ENCODE measurements around the gene KCNH4.

Gene KCNH4

DNA sequence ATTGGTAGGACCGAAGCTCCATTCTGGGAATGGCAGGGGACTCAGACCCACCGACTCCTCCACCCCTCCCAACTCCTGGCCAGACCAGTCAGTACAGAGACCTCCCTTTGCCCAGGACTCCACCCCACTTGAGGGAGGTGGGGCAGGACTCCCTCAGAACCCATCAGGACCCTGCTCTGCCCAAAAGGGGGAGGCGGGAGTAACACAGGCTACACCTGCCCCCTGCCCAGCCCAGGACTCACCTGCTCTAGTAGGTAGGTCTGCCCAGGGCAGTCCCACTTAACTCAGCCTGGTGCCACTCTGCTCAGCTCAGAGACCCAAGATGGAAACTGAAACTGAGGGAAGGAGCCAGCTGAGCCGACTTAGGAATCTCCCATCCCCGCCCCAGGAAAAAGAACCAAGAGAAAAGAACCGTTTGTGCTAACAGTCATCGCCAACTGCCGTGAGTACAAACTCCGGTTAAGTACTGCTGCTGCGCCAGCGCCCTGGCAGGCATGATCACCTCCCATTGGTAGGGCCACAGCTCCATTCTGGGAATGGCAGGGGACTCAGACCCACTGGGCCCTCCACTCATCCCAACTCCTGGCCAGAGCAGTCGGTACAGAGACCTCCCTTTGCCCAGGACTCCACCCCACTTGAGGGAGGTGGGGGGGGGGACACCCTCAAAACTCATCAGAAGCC lies 68.9 kb downstream of the KCNH4 start:
- TF ChIP-seq ZNF660 (tag by site-specific recombination; IDR thresholded peaks at IDR 0.05), result no peak
- TF ChIP-seq ZNF48 (tag by site-specific recombination; IDR thresholded peaks at IDR 0.05), result no peak
- peak; percentile 63 for TF ChIP-seq SP2 (tag by site-specific recombination; IDR thresholded peaks at IDR 0.05)
- TF ChIP-seq, protein P1, sequence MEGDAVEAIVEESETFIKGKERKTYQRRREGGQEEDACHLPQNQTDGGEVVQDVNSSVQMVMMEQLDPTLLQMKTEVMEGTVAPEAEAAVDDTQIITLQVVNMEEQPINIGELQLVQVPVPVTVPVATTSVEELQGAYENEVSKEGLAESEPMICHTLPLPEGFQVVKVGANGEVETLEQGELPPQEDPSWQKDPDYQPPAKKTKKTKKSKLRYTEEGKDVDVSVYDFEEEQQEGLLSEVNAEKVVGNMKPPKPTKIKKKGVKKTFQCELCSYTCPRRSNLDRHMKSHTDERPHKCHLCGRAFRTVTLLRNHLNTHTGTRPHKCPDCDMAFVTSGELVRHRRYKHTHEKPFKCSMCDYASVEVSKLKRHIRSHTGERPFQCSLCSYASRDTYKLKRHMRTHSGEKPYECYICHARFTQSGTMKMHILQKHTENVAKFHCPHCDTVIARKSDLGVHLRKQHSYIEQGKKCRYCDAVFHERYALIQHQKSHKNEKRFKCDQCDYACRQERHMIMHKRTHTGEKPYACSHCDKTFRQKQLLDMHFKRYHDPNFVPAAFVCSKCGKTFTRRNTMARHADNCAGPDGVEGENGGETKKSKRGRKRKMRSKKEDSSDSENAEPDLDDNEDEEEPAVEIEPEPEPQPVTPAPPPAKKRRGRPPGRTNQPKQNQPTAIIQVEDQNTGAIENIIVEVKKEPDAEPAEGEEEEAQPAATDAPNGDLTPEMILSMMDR (tag by site-specific recombination; IDR thresholded peaks at IDR 0.05), result no peak
- TF ChIP-seq, protein P2, sequence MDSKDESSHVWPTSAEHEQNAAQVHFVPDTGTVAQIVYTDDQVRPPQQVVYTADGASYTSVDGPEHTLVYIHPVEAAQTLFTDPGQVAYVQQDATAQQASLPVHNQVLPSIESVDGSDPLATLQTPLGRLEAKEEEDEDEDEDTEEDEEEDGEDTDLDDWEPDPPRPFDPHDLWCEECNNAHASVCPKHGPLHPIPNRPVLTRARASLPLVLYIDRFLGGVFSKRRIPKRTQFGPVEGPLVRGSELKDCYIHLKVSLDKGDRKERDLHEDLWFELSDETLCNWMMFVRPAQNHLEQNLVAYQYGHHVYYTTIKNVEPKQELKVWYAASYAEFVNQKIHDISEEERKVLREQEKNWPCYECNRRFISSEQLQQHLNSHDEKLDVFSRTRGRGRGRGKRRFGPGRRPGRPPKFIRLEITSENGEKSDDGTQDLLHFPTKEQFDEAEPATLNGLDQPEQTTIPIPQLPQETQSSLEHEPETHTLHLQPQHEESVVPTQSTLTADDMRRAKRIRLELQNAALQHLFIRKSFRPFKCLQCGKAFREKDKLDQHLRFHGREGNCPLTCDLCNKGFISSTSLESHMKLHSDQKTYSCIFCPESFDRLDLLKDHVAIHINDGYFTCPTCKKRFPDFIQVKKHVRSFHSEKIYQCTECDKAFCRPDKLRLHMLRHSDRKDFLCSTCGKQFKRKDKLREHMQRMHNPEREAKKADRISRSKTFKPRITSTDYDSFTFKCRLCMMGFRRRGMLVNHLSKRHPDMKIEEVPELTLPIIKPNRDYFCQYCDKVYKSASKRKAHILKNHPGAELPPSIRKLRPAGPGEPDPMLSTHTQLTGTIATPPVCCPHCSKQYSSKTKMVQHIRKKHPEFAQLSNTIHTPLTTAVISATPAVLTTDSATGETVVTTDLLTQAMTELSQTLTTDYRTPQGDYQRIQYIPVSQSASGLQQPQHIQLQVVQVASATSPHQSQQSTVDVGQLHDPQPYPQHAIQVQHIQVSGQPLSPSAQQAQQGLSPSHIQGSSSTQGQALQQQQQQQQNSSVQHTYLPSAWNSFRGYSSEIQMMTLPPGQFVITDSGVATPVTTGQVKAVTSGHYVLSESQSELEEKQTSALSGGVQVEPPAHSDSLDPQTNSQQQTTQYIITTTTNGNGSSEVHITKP (tag by site-specific recombination; IDR thresholded peaks at IDR 0.05), result peak; percentile 42; the same call in 1 of the 2 replicates
- 0 out of 2 replicates have a peak, but pooled peaks have one; percentile 38 for TF ChIP-seq KLF1 (tag by site-specific recombination; IDR thresholded peaks at IDR 0.05)
- no peak for TF ChIP-seq ZNF37A (tag by site-specific recombination; IDR thresholded peaks at IDR 0.05)
- TF ChIP-seq, protein P3, sequence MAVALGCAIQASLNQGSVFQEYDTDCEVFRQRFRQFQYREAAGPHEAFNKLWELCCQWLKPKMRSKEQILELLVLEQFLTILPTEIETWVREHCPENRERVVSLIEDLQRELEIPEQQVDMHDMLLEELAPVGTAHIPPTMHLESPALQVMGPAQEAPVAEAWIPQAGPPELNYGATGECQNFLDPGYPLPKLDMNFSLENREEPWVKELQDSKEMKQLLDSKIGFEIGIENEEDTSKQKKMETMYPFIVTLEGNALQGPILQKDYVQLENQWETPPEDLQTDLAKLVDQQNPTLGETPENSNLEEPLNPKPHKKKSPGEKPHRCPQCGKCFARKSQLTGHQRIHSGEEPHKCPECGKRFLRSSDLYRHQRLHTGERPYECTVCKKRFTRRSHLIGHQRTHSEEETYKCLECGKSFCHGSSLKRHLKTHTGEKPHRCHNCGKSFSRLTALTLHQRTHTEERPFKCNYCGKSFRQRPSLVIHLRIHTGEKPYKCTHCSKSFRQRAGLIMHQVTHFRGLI (tag by site-specific recombination; IDR thresholded peaks at IDR 0.05), result no peak
- TF ChIP-seq KLF7 (tag by site-specific recombination; IDR thresholded peaks at IDR 0.05; ENCODE audit: borderline replicate concordance), result no peak
- peak; percentile 51 for TF ChIP-seq SP3 (tag by site-specific recombination; IDR thresholded peaks at IDR 0.05)
- CTCF ChIA-PET, result interaction anchor here (0.6 to 17.1 kb wide), 6 partner anchors 10 to 152 kb away, joined by 3 to 260 read pairs (median 4); partner anchors contain the start of genes DNAJC7 and NKIRAS2
- H3K36me3 ChIP-seq (ENCODE audit: control insufficient read depth in 2 of 2, insufficient read depth in 1 of 2, low read length in 2 of 2), result peaks cover 5 to 39% of the 10 kb centered on the region in 2 experiments; a peak in 2 of 3 replicates
- no peaks in the 10 kb centered on the region for H3K9me3 ChIP-seq (ENCODE audit: control insufficient read depth, insufficient read depth, low read depth, low read length)
- no peak overlapping the region for H3K27ac ChIP-seq (ENCODE audit: extremely low read depth, low read depth, low read length)
- H3K4me3 ChIP-seq (ENCODE audit: low read depth, low read length), result no peak overlapping the region
- peaks cover 4% of the 10 kb centered on the region; the same call in 1 of the 2 replicates for H3K4me1 ChIP-seq (ENCODE audit: control insufficient read depth, insufficient read depth, low read length)
- POLR2A ChIA-PET, result interaction anchor here (1.2 to 1.8 kb wide), 2 partner anchors 9 kb away, joined by 4 read pairs; partner anchors contain the start of gene KAT2A

DNA sequence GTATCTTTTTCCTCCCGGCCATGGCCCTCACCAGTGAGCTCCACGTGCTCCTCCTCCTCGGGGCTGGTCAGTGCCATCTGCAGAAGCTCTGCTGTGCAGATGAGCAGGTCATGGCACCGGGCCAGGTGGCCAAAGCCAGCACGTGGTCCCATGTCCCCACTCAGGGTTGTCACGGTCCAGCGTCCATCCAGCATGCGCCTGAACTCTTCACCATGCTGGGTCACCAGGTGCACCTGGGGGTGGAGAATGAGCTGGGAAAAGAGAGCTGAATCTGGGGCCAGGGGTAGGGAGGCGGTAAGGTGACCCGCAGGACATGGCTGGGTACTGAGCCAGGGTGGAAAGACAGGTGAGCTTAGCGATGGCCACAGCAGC lies 69.7 kb downstream of the KCNH4 start:
- Histone ChIP-seq H3K36me3 (ENCODE audit: control insufficient read depth in 2 of 2, insufficient read depth in 1 of 2, low read length in 2 of 2) (peaks cover 2 to 34% of the 10 kb centered on the region in 2 experiments; a peak in 2 of 3 replicates), H3K4me1 (ENCODE audit: control insufficient read depth, insufficient read depth, low read length) (peaks cover 4% of the 10 kb centered on the region; the same call in 1 of the 2 replicates), H3K9me3 (ENCODE audit: control insufficient read depth, insufficient read depth, low read depth, low read length) (no peaks in the 10 kb centered on the region), H3K27ac (ENCODE audit: extremely low read depth, low read depth, low read length) (no peak overlapping the region), H3K4me3 (ENCODE audit: low read depth, low read length) (no peak overlapping the region)
- ChIA-PET POLR2A (interaction anchor here (1.2 to 1.8 kb wide), 2 partner anchors 8 to 10 kb away, joined by 4 read pairs; partner anchors contain the start of gene KAT2A), CTCF (interaction anchor here (0.9 to 17.1 kb wide), 4 partner anchors 10 to 90 kb away, joined by 4 to 260 read pairs (median 6); partner anchors contain the start of genes DNAJC7 and NKIRAS2)
- TF ChIP-seq ZNF585B (tag by site-specific recombination; IDR thresholded peaks at IDR 0.05), result no peak
- TF ChIP-seq ZNF324 (tag by site-specific recombination; IDR thresholded peaks at IDR 0.05), result no peak
- no peak for TF ChIP-seq SETDB1 (IDR thresholded peaks at IDR 0.05; ENCODE audit: insufficient read length, low read length)
- no peak for TF ChIP-seq ZNF701 (tag by site-specific recombination; IDR thresholded peaks at IDR 0.05)
- TF ChIP-seq, protein P4, sequence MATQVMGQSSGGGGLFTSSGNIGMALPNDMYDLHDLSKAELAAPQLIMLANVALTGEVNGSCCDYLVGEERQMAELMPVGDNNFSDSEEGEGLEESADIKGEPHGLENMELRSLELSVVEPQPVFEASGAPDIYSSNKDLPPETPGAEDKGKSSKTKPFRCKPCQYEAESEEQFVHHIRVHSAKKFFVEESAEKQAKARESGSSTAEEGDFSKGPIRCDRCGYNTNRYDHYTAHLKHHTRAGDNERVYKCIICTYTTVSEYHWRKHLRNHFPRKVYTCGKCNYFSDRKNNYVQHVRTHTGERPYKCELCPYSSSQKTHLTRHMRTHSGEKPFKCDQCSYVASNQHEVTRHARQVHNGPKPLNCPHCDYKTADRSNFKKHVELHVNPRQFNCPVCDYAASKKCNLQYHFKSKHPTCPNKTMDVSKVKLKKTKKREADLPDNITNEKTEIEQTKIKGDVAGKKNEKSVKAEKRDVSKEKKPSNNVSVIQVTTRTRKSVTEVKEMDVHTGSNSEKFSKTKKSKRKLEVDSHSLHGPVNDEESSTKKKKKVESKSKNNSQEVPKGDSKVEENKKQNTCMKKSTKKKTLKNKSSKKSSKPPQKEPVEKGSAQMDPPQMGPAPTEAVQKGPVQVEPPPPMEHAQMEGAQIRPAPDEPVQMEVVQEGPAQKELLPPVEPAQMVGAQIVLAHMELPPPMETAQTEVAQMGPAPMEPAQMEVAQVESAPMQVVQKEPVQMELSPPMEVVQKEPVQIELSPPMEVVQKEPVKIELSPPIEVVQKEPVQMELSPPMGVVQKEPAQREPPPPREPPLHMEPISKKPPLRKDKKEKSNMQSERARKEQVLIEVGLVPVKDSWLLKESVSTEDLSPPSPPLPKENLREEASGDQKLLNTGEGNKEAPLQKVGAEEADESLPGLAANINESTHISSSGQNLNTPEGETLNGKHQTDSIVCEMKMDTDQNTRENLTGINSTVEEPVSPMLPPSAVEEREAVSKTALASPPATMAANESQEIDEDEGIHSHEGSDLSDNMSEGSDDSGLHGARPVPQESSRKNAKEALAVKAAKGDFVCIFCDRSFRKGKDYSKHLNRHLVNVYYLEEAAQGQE (tag by site-specific recombination; IDR thresholded peaks at IDR 0.05), result no peak
- TF ChIP-seq ZNF560 (tag by site-specific recombination; IDR thresholded peaks at IDR 0.05; ENCODE audit: borderline replicate concordance), result no peak
- TF ChIP-seq ZNF514 (tag by site-specific recombination; IDR thresholded peaks at IDR 0.05), result no peak
- TF ChIP-seq ZFHX2 (tag by site-specific recombination; conservative IDR thresholded peaks at IDR 0.05), result no peak
